Activated CD8-positive, alpha-beta memory T cell treated with anti-CD3 and anti-CD28 coated beads, Interleukin-2, amount 50 U/mL, for 24 hours (primary cell): ENCODE data around the gene GOPC.

ENCODE experiments used
- DNase-seq: peaks from one replicate; pipeline ENCODE4 v3.0.0-alpha.2; 2020; ENCODE audit errors: extremely low read depth

The GOPC gene

DNA sequence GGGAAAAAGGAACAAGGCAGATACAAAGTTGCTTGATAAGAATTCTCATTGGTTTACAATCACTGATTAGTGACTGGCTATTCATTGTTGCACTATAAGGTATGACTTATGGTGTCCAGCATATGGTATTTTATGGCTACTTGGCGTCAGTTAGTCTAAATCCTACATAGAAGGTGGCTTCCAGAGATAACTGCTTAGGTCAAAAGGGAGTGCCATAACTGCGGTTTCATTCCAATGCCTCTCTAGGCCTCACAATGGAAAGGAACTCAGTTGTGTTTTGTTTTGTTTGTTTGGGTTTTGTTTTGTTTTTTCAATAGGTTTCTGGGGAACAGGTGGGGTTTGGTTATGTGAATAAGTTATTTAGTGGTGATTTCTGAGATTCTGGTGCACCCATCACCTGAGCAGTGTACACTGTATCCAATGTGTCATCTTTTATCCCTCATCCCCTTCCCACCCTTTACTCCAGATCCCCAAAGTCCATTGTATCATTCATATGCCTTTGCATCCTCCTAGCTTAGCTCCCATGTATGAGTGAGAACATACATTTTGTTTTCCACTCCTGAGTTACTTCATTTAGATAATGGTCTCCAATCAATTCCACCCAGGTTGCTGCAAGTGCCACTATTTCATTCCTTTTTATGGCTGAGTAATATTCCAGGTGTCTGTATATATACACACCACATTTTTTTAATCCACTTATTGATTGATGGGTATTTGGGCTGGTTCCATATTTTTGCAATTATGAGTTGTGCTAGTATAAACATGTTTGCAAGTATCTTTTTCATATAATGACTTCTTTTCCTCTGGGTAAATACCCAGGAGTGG, 7.0 kb downstream of the GOPC start:
- DNase-seq = no peak

DNA sequence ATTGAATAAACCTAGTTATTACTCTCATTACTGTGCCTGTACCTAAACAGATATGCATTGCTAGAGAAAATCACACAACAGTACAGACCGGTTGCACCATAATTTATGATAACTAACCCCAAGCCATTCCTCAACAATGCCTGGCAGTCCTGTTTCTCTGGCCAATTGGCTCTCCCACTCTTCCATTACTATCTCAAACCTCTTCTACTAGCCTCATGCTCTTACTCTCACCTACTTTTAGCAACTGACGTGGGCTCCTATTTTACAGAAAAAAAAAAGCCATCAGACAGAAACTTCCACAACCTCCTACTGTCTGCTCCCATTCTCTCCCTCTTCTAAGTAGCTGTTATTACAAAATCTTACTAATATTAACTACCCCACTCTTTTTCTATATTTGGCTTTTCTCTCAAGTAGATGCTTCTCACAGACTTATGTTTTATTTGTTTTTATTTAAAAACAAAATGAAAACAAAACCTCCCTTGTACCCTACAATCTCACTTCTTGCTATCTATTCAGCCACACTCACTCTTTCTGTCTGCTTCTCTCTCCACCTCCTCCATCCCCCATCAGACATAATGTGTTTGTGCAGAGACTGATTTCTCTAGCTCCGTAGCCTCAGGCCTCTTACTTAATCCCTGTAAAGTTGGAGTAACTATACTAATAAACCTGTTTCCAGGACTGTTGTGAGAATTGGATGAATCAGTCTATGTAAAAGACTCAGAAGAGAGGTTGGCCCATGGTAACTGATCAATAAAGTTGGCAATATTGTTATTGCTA, 9.1 kb downstream of the GOPC start:
- DNase-seq = no peak

- DNase-seq = no peak
Measured at GRCh38 chr6:117591405-117591804, 10.9 kb downstream of the GOPC start.

DNA sequence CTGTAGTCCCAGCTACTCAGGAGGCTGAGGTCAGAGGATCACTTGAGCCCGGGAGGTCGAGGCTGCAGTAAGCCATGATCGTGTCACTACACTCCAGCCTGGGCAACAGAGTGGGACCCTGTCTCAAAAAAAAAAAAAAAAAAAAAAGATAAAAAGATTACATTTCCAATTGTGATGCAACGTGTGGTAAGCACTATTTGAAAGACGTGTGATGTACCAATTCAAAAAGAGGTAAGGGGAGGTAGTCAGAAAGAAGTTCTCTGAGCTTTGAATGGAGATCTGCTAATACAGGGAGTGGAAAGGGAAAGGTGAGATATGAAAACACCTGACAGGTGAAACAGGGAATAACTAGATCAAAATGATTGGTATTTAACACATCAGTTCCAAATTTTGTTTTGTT, 11.9 kb downstream of the GOPC start:
- no peak for DNase-seq

DNA sequence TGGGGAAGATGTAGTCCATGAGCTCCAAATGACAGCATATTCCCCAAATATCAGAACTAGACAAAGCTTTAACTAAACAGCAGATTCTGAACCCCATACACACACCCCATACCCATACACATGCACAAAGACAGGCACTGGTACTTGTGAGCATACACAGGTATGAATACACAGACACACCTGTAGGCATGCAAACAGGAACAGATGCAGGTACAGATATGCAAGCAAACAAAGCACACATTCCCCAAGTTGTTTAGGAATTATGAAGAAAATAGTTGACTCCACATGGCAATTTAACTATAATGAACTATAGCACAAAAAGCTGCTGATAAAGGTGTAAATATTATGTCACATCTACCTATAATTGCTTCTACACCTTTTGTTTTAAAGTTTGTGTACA, 16.7 kb downstream of the GOPC start:
- no peak for DNase-seq

GRCh38 chr6:117574198-117574597, 28.1 kb downstream of the GOPC start:
- DNase-seq = no peak

GRCh38 chr6:117573006-117573680, 29.2 kb downstream of the GOPC start:
- DNase-seq = no peak

- no peak for DNase-seq
Measured at GRCh38 chr6:117568831-117569410, 33.4 kb downstream of the GOPC start.

- DNase-seq = no peak
Measured at GRCh38 chr6:117568247-117568646, 34.1 kb downstream of the GOPC start.

DNA sequence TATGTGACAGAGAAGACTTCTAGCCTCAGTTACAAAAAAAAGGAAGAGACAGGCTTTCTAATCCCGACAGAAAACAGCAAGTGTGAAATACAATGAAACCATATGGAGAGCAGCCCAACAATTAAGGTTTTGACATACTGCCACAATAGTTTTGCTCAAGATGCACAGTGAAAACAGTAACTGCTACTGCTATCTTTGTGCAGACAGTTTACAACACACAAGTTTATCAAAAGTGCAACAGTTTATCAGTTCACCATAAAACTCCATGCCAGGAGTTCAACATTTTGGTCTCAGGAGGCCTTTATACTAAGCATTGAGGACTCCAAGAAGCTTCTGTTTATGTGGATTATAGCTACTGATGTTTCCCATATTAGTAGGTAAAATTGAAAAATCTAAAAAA, 37.6 kb downstream of the GOPC start:
- DNase-seq = no peak

- DNase-seq = no peak
Measured at GRCh38 chr6:117561128-117561527, 41.2 kb downstream of the GOPC start.

DNA sequence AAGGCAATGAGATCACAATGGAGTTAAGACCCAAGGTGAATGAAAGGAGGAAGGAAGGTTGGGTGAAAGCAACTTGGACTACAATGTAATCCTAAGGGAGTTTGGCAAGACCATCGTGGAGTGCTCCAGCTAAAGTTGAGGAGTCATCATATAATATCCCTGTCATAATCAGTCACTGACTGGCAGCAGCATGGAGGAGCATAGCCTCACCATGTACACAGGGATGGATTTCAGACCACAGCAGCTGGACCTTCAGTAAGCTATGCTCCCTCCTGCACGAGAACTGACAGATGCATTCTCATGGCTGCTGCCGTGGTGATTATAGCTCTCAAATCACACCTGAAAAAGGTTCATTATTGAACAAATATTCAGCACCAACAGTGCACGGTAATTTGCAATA, 43.0 kb downstream of the GOPC start:
- no peak for DNase-seq

- no peak for DNase-seq
Measured at GRCh38 chr6:117558818-117559217, 43.5 kb downstream of the GOPC start.

DNA sequence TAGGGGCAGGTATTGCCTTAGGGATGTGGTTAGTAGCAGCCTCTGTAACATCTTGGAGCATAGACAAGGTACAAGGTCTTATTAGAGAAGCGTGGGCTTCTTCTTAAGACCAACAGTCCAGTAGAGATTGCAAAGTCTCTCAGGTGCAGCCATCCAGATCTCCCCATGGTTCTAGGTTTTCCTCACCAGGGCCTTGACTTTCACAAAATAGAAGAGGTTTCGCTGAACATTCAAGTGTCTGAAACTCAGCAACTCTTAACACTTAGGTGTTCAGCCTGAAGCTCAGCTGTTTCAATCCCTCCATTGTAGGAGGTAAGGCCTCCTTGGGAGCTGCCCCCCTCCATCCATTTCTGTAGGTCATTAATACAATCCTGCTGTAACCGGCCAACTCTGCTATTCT, 44.4 kb downstream of the GOPC start:
- DNase-seq = no peak

GRCh38 chr6:117555882-117556498, 46.3 kb downstream of the GOPC start:
- DNase-seq = no peak

- no peak for DNase-seq
Measured at GRCh38 chr6:117555262-117555849, 47.0 kb downstream of the GOPC start.

GRCh38 chr6:117553142-117553541, 49.2 kb downstream of the GOPC start:
- DNase-seq = no peak

GRCh38 chr6:117552618-117553017, 49.7 kb downstream of the GOPC start:
- DNase-seq = no peak

- DNase-seq = no peak
Measured at GRCh38 chr6:117550618-117551242, 51.6 kb downstream of the GOPC start.

- no peak for DNase-seq
Measured at GRCh38 chr6:117550078-117550600, 52.2 kb downstream of the GOPC start.

GRCh38 chr6:117549611-117550010, 52.7 kb downstream of the GOPC start:
- no peak for DNase-seq
